Tibial artery (tissue), 4 donors: ENCODE data around the gene KIAA0513.

Experiments
- DNase-seq, 2 donors: peaks; one replicate each; pipeline ENCODE4 v3.0.0-alpha.2; 2019
- H3K27ac ChIP-seq, 2 donors: fragments of 200-600 bp; sonication (generic) in 1 of 2; 1 replicate in 1 of 2; 2 replicates in 1 of 2; pipeline ENCODE4 v1.5.1; 2018 to 2019; ENCODE audit warnings: mild to moderate bottlenecking in 1 of 2
- H3K27me3 ChIP-seq, 2 donors: fragments of 200-600 bp; sonication (generic) in 1 of 2; one replicate each; pipeline versions ENCODE4 v1.5.1 to v1.6.0; 2016 to 2019
- H3K36me3 ChIP-seq, 3 donors: fragments of 200-600 bp; sonication (generic) in 2 of 3; one replicate each; pipeline ENCODE4 v1.5.1; 2016 to 2019; ENCODE audit warnings: mild to moderate bottlenecking in 2 of 3
- H3K4me1 ChIP-seq, 4 donors: fragments of 200-600 bp; sonication (generic) in 2 of 4; 1 replicate in 3 of 4; 2 replicates in 1 of 4; pipeline ENCODE4 v1.5.1; 2016 to 2019
- H3K4me3 ChIP-seq, 2 donors: fragments of 200-600 bp; sonication (generic) in 1 of 2; 1 replicate in 1 of 2; 2 replicates in 1 of 2; pipeline ENCODE4 v1.5.1; 2018 to 2019; ENCODE audit warnings: mild to moderate bottlenecking in 2 of 2
- H3K9me3 ChIP-seq, 3 donors: fragments of 200-600 bp; sonication (generic) in 1 of 3; one replicate each; pipeline ENCODE4 v1.5.1; 2016 to 2019
- intact Hi-C: fragments of 100-400 bp; cut with DNase I; formaldehyde crosslinking; loops from one replicate; pipeline ENCODE4 v1.15.0; 2023; ENCODE audit warnings: low total_unique reads
- TF ChIP-seq, protein P1 (sequence below), 2 experiments: fragments of 200-600 bp in 1 of 2; fragments of 450-650 bp in 1 of 2; IDR thresholded peaks; one replicate each; pipeline ENCODE4 v1.5.1; 2017 to 2019; ENCODE audit warnings: antibody characterized with exemption in 2 of 2, mild to moderate bottlenecking in 1 of 2, moderate library complexity in 1 of 2

Gene KIAA0513

DNA sequence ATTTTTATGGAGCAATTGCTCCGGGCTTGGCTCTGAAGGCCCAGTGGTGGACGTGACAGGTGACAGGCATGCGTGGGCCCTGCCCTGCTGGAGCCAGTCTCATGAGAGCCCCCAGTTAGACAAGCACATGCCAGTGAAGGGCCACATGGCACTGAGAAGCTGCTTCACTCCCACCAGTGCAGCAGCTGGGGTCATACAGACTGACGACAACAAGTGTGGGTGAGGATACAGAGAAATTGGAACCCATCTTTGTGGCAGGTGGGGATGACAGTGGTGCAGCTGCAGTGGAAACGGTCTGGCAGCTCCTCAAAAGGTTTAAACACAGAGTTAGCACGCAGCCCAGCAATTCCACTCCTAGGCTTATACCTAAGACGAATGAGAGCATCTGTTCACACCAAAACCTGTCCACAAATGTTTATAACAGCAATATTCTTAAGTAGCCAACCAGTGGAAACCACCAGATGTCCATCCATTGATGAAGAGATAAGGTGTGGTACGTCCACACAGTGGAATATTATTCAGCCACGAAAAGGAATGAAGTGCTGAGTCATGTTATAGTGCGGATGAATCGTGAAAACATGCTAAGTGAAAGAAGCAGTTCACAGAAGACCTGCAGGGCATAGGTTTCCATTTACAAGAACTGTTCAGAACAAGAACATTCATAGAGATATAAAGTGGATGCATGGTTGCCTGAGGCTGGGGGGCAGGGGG lies 97.2 kb downstream of the KIAA0513 start:
- intact Hi-C loops: no loop called here
- DNase-seq: no peak
- peaks cover 0 to 51% (median 34%) of the 10 kb centered on the region in 4 donors for H3K4me1 ChIP-seq
- H3K27me3 ChIP-seq: no peaks in the 10 kb centered on the region
- H3K4me3 ChIP-seq: no peak overlapping the region
- no peaks in the 10 kb centered on the region for H3K9me3 ChIP-seq
- TF ChIP-seq, protein P1, sequence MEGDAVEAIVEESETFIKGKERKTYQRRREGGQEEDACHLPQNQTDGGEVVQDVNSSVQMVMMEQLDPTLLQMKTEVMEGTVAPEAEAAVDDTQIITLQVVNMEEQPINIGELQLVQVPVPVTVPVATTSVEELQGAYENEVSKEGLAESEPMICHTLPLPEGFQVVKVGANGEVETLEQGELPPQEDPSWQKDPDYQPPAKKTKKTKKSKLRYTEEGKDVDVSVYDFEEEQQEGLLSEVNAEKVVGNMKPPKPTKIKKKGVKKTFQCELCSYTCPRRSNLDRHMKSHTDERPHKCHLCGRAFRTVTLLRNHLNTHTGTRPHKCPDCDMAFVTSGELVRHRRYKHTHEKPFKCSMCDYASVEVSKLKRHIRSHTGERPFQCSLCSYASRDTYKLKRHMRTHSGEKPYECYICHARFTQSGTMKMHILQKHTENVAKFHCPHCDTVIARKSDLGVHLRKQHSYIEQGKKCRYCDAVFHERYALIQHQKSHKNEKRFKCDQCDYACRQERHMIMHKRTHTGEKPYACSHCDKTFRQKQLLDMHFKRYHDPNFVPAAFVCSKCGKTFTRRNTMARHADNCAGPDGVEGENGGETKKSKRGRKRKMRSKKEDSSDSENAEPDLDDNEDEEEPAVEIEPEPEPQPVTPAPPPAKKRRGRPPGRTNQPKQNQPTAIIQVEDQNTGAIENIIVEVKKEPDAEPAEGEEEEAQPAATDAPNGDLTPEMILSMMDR (IDR thresholded peaks at IDR 0.05): no peak
- H3K27ac ChIP-seq: peak overlapping the region; percentile 72 to 73
- no peaks in the 10 kb centered on the region for H3K36me3 ChIP-seq

DNA sequence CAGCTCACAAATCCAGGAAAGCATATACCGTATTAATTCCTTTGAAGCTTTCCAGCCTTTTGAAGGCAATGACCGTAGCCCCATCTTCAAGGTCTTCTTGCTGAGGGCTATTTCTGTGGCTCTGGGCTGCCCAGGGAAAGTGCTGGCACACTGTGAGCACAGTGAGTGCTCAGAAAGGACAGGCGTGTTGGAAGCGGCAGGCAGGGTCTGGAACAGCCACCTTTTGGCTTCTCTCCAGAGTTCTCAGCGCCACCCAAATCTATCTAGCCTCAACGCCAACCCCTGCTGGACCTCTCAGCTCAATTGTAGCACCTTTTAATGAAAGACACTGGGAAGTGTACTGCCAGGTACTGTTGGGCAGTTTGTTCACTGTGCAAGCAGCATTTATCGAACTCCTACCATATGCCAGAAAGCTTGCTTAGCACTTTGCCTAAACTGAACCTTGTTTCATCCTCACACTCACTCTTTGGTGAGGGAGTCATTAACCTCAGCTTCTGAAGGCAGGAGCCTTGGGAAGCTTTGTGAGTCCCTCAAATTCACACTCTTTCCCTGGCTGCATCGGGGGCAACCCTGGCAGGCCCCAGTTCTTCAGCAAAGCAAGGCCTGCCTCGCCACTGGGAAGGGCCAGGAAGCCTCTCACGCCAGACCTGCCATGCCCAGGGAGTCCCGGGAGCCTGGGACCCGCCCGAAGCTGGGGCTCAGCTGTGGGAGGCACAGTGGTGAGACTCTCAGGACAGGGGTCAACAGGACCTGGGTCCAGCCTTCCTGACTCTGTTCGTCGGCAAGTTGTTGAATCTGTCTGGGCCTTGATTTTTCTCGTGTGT lies 98.2 kb downstream of the KIAA0513 start:
- Histone ChIP-seq H3K27me3 (no peaks in the 10 kb centered on the region), H3K4me3 (no peak overlapping the region), H3K27ac (peak overlapping the region; percentile 60 to 73), H3K4me1 (peaks cover 3 to 61% (median 44%) of the 10 kb centered on the region in 4 donors), H3K36me3 (no peaks in the 10 kb centered on the region), H3K9me3 (no peaks in the 10 kb centered on the region)
- DNase-seq: no peak
- intact Hi-C loops: no loop called here
- TF ChIP-seq, protein P1 (IDR thresholded peaks at IDR 0.05): no peak

DNA sequence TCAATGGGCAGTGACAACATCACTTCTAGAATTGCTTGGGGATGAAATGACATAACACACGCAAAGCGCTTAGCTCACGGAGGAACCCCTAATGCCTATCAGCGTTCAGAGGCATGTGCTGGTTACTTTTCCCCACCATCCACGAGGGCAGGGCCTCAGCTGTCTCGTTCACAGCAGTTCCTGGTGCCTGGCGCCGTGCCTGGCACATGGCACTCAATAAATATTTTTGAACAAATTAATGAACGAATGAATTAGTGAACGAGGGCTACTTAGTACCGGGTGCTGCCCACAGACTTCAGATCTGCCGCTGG lies 98.8 kb downstream of the KIAA0513 start:
- TF ChIP-seq, protein P1 (IDR thresholded peaks at IDR 0.05): no peak
- H3K27me3 ChIP-seq: no peaks in the 10 kb centered on the region
- intact Hi-C loops: no loop called here
- H3K9me3 ChIP-seq: no peaks in the 10 kb centered on the region
- peak overlapping the region; percentile 59 to 60 for H3K27ac ChIP-seq
- peaks cover 4 to 67% (median 50%) of the 10 kb centered on the region in 4 donors for H3K4me1 ChIP-seq
- H3K4me3 ChIP-seq: no peak overlapping the region
- DNase-seq: no peak
- no peaks in the 10 kb centered on the region for H3K36me3 ChIP-seq

DNA sequence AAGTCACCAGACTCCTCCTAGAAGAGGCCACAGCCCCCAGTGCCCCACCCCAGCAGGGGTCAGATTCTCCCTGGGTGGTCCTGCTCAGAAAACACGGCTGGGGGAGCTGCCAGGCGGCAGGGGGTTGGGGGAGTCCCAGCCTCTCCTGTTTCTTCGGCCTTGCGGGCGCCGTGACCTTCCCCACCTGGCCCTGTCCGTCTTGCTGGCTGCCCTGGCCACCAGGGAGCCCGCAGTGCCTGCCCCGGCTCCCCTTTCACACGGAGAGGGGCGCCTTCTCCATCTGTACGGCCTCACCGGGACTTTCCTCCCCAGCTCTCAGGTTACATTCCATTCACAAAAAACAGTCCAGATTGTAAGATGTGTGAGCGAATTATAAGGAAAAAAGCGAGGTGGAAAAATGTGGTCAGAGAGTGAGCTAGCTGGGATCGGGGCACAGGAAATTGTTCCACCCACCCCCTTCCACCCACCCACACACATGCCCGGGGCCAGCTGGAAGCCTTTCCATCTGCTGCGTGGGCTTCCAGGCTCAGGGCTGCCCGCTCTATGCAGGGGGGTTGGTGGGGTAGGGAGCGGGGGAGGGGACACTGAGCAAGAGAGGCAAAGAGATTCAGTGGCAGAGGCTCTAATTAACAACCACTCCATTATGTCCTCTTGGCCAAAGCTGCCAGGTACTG lies 99.2 kb downstream of the KIAA0513 start:
- Histone ChIP-seq H3K36me3 (no peaks in the 10 kb centered on the region), H3K4me1 (peaks cover 4 to 70% (median 50%) of the 10 kb centered on the region in 4 donors), H3K27me3 (no peaks in the 10 kb centered on the region), H3K4me3 (no peak overlapping the region), H3K27ac (peak overlapping the region; percentile 59 to 60), H3K9me3 (no peaks in the 10 kb centered on the region)
- DNase-seq: peak in 1 of 2 donors; percentile 69
- TF ChIP-seq, protein P1 (IDR thresholded peaks at IDR 0.05): no peak
- intact Hi-C loops: no loop called here

DNA sequence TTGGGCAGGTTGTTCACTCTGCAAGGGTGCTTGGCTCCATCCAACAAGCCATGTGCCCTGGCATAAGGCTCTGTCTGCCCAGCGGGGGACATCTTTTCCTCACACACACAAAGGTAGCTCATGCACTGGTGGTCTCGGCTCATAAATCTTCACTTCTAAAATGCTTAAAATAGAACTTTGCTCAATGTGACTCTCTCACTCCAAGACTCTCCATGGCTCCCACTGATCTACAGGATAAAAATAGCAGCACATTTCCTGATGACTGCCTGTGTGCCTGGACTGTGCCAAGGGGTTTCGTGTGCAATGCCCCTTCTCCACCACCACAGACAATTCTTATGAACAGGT lies 99.8 kb downstream of the KIAA0513 start:
- Histone ChIP-seq H3K27ac (peak overlapping the region in 1 of 2 donors; percentile 59), H3K4me1 (peaks cover 4 to 70% (median 50%) of the 10 kb centered on the region in 4 donors), H3K4me3 (no peak overlapping the region), H3K9me3 (no peaks in the 10 kb centered on the region), H3K27me3 (no peaks in the 10 kb centered on the region), H3K36me3 (no peaks in the 10 kb centered on the region)
- TF ChIP-seq, protein P1 (IDR thresholded peaks at IDR 0.05): no peak
- DNase-seq: no peak
- intact Hi-C loops: no loop called here
